Measurements from ENCODE around the gene RNASE9.
"Not testable (repeated sequence)": the region's sequence is repeated elsewhere in the genome, so short reads cannot be mapped to it uniquely, and the experiment has no call there.

Gene RNASE9

DNA sequence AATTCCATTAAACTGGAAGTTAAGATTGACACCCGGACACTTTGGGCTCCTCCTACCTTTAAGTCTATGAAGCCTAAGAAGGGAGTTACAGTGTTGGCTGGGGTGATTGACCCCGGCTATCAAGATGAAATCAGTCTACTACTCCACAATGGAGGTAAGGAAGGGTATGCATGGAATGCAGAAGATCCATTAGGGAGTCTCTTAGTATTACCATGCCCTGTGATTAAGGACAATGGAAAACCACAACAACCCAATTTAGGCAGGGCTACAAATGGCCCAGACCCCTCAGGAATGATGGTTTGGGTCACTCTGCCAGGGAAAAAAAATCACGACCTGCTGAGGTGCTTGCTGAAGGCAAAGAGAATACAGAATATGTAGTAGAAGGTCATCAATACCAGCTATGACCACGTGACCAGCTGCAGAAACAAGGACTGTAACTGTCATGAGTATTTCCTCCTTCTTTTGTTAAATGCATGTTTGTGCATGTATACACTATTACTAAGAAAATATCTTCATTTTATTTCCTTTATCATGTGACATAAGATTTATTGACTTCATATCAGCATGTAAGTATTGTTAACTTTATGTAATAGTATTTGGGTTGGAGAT lies 11.6 kb upstream of the RNASE9 start:
- not testable (repeated sequence) for DNase-seq

DNA sequence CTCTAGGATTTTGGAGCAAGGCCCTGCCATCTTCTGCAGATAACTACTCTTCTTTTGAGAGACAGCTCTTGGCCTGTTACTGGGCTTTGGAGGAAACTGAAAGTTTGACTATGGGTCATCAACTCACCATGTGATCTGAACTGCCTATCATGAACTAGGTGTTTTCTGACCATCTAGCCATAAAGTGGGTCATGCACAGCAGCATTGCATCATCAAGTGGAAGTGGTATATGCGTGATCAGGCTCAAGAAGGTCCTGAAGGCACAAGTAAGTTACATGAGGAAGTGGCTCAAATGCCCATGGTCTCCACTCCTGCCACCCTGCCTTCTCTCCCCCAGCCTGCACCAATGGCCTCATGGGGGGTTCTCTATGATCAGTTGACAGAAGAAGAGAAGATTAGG lies 9.9 kb upstream of the RNASE9 start:
- DNase-seq: not testable (repeated sequence)

DNA sequence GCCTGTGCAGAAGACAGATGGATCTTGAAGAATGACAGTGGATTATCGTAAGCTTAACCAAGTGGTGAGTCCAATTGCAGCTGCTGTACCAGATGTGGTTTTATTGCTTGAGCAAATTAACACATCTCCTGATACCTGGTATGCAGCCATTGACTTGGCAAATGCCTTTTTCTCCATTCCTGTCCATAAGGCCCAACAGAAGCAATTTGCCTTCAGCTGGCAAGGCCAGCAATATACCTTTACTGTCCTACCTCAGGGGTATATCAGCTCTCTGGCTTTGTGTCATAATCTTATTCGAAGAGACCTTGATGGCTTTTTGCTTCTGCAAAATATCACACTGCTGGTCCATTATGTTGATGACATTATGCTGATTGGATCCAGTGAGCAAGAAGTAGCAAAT lies 9.0 kb upstream of the RNASE9 start:
- DNase-seq: not testable (repeated sequence)

DNA sequence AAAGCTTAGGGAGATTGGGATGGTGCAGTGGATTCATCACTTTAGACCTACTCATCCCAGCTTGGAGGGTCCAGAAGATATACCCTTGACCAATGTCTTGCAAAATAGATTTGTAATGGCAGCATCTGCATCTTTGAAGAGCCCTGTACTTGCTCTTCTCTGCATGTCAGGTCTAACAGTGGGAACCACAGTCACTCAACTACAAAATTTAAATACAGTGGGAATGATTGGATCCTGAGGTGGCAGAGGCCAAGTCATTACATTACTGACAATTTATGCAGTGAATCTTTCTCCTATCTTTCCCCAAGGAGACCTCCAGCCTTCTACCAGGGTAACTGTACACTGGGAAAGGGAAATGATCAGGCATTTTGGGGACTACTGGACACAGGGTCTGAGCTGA lies 8.2 kb upstream of the RNASE9 start:
- DNase-seq: no peak

DNA sequence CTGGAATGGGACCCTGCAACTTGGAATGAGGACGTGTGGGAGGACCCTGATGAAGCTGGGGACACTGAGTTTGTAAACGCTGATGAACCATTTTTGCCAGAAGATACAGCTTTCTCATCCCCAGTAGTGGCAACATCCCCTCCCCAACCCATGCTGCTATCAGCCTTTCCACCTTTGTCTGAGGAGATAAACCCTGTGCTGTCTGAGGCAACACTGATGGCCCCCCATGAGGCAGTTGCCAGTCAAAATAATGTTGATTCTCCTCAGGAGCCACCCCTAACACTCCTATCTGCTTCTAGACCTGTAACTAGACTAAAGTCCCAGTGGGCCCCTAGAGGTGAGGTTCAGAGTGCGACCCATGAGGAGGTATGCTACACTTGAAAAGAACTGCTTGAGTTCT lies 7.5 kb upstream of the RNASE9 start:
- no peak for DNase-seq

DNA sequence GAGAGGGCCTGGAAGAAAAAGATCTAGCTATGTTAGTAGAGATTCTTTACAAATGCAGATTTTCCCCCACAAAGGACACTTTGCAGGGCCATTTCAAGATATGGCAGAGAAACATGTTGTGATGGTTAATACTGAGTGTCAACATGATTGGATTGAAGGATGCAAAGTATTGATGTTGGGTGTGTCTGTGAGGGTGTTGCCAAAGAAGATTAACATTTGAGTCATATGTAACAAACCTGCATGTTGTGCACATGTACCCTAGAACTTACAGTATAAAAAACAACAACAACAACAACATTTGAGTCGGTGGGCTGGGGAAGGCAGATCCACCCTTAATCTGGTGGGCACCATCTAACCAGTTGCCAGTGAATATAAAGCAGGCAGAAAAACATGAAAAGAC lies 6.4 kb upstream of the RNASE9 start:
- DNase-seq: not testable (repeated sequence)

DNA sequence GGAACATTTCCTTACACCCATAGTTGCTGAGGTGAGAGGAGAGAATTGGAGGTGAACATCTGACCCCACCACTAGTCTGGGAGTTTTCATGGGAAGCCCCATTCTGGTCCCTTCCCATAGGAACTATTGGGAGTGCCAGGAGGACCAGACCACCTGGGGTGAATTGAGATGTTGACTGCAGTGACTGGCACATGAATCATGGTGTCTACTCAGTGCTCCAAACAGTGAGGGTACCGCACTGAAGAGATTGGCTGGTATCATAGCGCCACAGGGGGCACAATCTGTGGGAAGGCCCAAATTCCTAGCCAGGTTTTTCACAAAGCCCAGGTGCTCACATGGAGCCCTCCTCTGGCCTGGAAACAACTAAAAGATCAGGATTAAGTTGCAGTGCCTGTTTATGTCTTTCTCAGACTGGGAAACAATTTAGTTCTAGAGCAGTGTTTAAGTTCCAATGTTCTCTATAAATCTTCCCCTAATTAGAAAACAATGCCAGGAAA lies 3.7 kb upstream of the RNASE9 start:
- DNase-seq: no peak

DNA sequence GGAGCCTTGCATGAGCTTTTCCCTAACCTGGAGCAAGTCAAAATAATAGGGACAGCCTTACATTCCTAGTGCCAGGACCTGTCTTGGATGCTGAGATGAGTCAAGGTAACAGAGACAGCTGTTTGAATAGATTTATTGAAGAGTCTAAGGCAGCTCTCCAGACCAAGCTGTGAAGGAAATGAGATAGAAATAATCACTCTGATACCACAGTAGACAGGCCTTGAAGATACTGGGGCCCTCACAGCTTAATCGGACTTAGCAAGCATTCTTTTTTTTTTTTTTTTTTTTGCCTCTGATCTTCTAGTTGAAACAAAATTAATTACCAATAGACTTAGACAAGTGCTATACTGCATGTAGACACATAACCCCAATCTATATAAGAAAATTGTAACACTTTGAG lies 3.1 kb upstream of the RNASE9 start:
- DNase-seq: no peak

DNA sequence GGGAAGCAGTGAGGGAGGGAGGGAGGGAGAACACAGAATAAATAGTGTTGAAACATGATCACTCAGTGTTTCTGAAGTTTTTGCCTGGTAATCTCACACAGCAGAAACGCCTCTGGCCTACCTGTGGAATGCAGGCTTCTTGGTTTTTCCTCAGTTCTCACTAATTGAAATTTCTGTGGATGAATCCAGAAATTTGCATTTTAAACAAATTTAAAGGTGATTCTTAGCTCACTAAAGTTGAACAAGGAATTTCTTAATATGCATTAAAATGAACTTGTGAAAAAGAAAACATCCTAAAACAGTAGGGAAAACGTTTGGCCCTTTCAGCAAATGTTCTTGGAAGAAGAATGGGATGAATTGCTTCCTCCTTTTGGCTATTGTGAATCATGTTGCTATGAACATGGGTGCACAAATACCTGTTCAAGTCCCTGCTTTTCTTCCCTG lies 1.4 kb downstream of the RNASE9 start:
- no peak for DNase-seq

DNA sequence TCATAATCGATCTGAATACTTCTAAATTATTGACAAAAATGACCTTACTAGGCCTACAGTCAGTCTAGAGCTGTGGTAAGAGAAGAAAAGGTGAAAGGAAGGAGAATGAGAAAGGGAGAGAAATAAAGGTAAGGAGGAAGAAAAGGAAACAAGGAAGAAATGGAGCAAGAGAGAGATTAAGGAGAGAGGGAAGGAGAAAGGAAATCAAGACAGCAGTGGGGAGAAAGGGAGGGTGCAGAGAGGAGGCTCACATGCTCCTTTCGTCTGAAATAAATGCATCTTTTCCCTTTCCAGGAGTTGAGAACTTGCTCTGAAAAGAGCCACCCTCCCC lies 3.7 kb downstream of the RNASE9 start:
- DNase-seq: no peak

DNA sequence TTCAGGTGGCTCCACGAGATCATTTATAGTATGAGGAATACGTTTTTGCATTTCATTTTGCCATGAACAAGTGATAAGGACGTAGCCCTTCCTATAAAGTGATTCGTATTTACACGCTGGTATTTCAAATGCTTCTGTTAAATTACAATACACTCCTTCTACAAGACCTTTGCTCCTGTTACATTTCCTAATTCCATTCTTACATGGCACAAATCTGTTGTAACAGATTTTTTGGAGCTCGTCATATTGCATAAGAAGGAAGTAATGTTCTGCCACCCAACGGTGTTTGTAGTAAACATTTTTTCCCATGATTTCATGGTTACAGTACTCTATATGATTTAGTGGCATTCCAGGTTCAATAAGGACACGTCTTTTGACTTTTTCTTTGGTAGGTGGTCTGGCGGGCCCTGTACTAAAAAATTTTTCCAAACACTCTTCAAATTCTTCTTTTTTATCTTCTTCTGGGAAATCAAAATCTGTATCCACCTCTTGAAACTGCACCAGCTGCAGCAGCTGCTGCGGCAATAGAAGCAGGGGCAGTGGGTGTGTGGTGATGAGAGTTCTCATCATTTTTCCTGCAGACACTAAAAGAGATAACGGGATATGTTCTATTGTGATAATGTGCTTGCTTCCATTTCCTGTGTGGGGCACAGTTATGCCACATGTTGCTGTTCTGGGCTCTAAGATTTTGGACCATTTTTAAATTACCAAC lies 4.2 kb downstream of the RNASE9 start:
- no peak for DNase-seq

DNA sequence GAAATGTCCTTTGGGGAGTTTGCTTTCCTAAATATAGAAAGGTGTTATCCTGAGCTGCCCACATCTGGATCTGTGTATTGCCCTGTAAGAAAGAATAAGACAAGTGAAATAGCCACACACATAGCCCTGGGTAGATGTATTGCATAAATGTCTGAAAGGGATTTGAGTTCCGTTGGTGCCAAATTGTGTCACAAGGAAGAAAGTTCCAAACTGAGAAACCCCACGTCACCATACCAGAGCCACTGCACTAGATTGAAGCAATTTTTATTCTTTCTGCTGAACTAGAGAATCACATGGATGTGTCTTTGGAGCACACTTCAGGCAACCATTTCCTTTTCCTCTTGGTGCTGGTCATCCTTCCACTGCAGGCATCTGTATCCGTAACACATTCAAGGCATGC lies 5.0 kb downstream of the RNASE9 start:
- no peak for DNase-seq

DNA sequence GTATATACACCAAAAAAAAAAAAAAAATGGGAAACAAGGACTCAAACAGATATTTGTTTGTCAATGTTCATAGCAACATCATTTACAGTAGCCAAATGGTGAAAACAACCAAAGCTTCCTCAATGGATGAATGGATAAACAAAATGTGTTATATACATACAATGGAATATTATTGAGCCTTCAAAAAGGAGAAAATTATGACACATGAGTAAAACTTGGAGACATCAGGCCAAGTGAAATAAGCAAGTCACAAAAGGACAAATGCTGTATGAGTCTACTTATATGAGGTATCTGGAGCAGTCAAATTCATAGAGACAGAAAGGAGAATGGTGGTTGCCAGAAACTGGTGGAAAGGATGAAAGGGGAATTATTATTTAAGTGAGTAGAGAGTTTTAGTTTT lies 7.8 kb downstream of the RNASE9 start:
- no peak for DNase-seq

DNA sequence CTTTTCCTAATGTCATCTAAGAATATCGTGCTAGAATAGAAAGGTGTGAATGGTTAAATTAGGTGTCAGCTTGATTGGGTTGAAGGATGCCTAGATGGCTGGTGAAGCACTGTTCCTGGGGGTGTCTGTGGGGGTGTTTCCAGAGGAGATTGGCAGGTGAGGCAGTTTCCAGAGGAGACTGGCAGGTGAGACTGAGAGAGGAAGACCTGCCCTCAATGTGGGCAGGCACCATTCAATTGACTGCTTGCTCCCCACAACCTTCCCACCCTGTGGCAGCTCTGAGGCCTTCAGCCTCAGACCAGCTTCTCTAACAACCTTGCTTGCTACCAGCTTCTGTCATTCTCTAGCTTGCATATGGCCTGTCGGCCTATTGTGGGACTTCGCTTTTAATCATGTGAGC lies 9.2 kb downstream of the RNASE9 start:
- no peak for DNase-seq

DNA sequence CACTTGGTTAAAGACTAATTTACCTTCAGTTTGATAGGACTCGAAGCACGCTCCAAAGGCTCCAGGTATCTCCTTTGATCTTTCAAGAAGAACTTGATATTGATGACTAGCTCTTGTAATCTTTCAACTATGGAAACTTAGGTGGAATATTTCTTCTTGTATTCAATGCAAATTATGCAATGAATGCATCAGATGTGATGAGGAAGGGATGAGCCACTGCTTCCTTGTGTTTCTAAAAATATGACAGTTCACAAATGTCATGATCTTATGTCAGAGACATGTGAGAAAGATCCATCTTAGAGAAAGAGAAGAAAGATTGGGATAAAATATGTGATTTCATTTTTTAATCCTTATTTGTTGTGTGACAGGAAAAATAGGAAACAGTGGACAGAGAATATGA lies 9.9 kb downstream of the RNASE9 start:
- no peak for DNase-seq

DNA sequence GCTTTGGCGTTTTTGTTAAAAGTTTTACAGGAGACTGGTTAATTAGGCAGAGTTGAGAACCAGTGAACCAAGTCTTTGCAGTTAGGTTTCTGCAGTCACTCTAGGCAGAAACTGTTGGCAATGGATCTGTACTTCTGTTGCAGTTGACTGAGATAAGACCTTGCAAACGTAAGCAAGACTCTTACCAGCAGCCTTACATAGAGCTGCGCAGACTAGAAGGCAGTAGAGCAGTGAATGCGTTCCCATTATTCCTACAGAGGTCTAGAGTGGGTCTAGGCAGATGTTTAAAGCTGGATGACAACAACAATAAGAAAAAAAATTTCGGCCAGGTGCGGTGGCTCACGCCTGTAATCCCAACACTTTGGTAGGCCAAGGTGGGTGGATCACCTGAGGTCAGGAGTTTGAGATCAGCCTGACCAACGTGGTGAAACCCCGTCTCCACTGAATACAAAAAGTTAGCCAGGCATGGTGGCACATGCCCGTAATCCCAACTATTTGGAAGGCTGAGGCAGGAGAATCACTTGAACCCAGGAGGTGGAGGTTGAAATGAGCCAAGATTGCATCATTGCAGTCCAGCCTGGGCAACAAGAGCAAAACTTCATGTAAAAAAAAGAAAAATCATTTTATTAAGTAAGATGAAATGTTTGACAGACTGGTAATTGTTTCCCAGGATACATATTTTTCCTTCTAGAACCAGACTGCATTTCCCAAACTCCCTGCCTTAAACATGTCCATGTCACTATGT lies 12.3 kb downstream of the RNASE9 start:
- DNase-seq: no peak

DNA sequence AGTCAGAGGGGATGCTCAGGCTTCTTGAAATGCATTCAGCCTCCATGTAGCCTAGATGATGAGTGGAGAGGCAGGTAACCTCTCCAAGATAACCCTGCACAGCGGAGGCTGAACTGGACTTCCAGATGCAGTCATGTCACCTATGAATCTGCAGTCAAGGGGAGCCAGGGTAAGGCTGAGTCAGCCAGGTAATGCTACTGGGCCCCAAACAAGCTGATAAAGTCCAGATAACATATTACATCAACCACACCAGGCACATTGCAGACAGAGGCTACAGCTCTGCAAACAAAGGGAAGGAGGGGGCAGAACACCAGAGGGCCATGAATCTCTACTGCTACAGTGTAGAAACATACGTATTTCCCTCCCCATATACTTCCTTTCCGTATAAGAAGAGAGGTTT lies 14.0 kb downstream of the RNASE9 start:
- no peak for DNase-seq

DNA sequence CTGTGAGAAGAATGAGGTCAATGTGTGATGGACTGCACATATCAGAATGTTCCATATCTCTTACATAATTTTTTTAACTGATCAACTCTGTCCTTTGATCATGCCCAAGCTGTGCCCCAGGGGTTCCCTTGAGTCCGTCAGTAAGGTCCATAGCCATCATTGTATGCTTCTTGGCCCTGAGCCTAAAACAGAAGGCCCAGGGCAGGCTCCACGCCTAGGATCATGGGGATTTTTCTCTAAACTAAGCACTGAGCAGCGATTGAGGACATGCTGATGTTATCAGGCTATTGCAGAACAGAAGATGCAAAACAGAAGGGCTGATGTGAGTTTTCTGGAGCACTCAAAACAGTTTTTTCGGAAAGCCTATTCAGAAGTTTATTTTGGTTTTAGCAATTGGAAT lies 20.9 kb downstream of the RNASE9 start:
- DNase-seq: no peak

DNA sequence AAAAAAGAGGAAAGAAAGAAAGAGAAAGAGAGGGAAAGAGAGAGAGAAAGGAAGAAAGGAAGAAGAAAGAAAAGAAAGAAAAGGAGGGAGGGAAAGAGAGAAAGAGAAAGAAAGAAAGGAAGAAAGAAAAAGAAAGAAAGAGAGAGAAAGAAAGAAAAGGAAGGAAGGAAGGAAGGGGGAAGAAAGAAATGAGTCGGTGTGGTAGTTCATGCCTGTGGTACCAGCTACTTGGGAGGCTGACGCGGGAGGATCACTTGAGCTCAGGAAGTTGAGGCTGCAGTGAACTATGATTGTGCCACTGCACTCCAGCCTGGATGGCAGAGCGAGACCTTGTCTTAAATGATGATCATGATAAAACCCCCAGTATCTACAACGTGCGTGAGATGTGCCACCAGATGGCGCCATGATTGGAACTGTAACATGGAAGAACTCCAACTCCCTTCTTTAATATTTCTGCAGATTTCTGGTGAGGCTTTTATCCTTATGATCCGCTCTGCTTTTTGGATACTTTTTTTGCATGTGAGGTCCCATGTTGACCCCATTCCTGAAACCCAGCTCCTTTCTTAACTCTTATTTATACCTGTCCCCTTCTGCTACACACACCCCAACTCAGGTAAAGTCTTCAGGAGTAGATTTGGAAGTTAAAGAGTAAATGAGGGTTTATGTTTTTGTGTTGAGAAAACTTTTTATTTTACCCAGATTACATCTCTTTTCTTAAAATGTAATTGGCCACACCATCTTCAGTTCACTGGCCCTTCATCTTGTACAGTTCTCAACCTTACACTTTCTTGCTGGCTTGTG lies 29.9 kb downstream of the RNASE9 start:
- peak; percentile 46 for DNase-seq

DNA sequence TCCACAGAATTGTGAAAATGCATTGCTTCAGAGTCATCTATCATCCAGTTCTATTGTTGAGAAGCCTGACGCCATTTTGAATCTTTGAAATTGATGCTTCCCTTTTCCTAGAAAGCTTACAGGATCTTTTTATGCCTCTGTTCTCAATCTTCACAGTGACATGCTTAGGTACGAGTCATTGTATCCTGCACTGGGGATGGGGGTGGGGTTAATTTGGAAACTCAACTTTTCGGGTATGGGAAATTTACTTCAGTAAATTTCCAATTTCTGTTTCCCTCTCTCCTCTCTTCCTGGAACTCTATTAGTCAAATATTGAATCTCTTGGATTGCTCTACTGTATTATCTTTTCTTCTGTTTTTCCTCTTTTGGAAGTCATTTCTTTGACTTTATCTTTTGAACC lies 31.0 kb downstream of the RNASE9 start:
- no peak for DNase-seq

DNA sequence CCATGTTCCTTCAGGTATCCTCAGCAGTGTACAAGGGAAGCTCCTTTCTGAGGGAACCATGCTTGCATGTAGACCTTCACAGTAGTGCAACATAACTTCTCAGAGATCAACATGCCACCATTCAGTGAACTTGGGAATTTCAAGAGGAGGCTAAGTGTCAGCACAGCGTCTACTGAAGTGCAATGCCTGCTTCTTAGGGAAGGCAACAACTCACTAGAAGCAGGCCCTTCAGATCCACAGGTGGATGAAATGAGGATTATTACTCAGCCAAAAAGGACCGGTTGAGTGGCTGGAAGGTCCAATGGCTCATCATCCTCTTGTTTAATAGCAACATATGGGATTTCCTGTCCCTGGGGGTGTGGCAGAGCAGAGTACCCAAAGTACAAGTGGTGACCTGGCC lies 36.8 kb downstream of the RNASE9 start:
- DNase-seq: no peak

DNA sequence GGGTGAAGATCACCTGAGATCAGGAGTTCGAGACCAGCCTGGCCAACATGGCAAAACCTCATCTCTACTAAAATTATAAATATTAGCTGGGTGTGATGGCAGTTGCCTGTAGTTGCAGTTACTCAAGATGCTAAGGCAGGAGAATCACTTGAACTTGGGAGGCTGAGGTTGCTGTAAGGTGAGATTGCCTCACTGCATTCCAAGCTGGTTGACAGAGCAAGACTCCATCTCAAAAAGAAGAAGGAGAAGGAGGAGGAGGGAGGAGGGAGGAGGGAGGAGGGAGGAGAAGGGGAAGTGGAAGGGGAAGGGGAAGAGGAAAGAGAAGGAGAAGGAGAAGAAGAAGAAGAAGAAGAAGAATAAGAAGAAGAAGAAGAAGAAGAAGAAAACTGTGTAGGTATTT lies 38.5 kb downstream of the RNASE9 start:
- DNase-seq: no peak

DNA sequence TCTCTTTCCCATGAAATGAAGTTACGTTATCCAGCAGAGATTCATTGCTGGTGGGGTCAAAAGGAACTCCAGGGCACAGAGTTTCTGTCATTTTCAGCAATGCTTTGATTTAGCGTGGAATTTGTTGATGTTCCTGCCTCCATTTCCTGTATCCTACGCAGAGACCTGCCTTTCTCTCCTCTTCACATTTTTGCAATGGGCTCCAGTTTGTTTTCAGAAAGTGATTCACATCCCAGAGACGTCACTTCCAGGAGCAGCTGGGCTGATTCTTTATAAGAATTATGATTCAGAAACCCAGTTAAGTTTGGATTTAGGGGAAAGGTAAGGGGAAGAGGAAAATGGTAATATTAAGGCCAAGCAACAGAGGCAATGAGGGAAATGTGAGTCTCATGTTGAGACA lies 43.9 kb downstream of the RNASE9 start:
- no peak for DNase-seq
